ENCODE measurements around the gene TUBGCP6.
A peak's percentile ranks its signal among the peaks of the same experiment; 100 is the strongest.

Gene TUBGCP6

GRCh38 chr22:50189849-50190181, 55.0 kb downstream of the TUBGCP6 start:
- no peak for DNase-seq (ENCODE audit: extremely low read depth, low read depth)
- peak overlapping the region; percentile 24 for H3K4me3 ChIP-seq (replicated peaks; ENCODE audit: low read depth, low read length)
- no peak for TF ChIP-seq CTCF (IDR thresholded peaks at IDR 0.05; ENCODE audit: low read depth, low read length, missing control alignments)

- peak overlapping the region; percentile 24; the same call in 1 of the 2 replicates for H3K4me3 ChIP-seq (replicated peaks; ENCODE audit: low read depth, low read length)
- DNase-seq (ENCODE audit: extremely low read depth, low read depth), result no peak
- TF ChIP-seq CTCF (IDR thresholded peaks at IDR 0.05; ENCODE audit: low read depth, low read length, missing control alignments), result no peak
Observed at GRCh38 chr22:50189184-50189848, 55.5 kb downstream of the TUBGCP6 start.

GRCh38 chr22:50188356-50188755, 56.5 kb downstream of the TUBGCP6 start:
- TF ChIP-seq CTCF (IDR thresholded peaks at IDR 0.05; ENCODE audit: low read depth, low read length, missing control alignments), result no peak
- no peak overlapping the region for H3K4me3 ChIP-seq (replicated peaks; ENCODE audit: low read depth, low read length)
- no peak for DNase-seq (ENCODE audit: extremely low read depth, low read depth)

GRCh38 chr22:50186761-50187523, 57.9 kb downstream of the TUBGCP6 start:
- TF ChIP-seq CTCF (IDR thresholded peaks at IDR 0.05; ENCODE audit: low read depth, low read length, missing control alignments), result no peak
- H3K4me3 ChIP-seq (replicated peaks; ENCODE audit: low read depth, low read length), result peak overlapping the region; percentile 82
- DNase-seq (ENCODE audit: extremely low read depth, low read depth), result no peak

- no peak for TF ChIP-seq CTCF (IDR thresholded peaks at IDR 0.05; ENCODE audit: low read depth, low read length, missing control alignments)
- peak overlapping the region; percentile 82 for H3K4me3 ChIP-seq (replicated peaks; ENCODE audit: low read depth, low read length)
Observed at GRCh38 chr22:50186181-50186714, 58.6 kb downstream of the TUBGCP6 start.

GRCh38 chr22:50185375-50186087, 59.3 kb downstream of the TUBGCP6 start, which contains the start of gene TRABD:
Gene TRABD (plus strand): TSS chr22:50185913. CDS start chr22:50193061, 7,148 bp downstream.
- DNase-seq (ENCODE audit: extremely low read depth, low read depth), result peak; percentile 51
- peak within 1 kb of the TSS; percentile 82 for H3K4me3 ChIP-seq (replicated peaks; ENCODE audit: low read depth, low read length)
- TF ChIP-seq CTCF (IDR thresholded peaks at IDR 0.05; ENCODE audit: low read depth, low read length, missing control alignments), result no peak

More at GRCh38 chr22:50186181-50186714, 58.6 kb downstream of the TUBGCP6 start:
- no peak for DNase-seq (ENCODE audit: extremely low read depth, low read depth)

All from HFF-Myc (cell line).